Right renal cortex interstitium (tissue), 3 donors: ENCODE data around the gene TNNT1. TPM values are rescaled to one million over a fixed set of nuclear protein-coding genes. Genes with fewer than 3 reads are reported as not detected.
"Not testable (repeated sequence)": the region's sequence is repeated elsewhere in the genome, so short reads cannot be mapped to it uniquely, and the experiment has no call there.

Source experiments
- DNase-seq, 3 donors: peaks; one replicate each; pipeline ENCODE4 v3.0.0-alpha.2; 2013; ENCODE audit warnings: low read depth in 3 of 3, low spot score in 2 of 3
- polyA plus RNA-seq, 3 donors: library from polyadenylated mRNA; unstranded; fragments of 120-200 nt; gene quantifications; one replicate each; pipeline ENCODE4 v1.2.1, GENCODE V29; 2013; ENCODE audit not compliant: insufficient read length in 3 of 3

Gene TNNT1
- polyA plus RNA-seq, 3 donors = 2.1 to 7.7 (median 3.9) TPM

DNA sequence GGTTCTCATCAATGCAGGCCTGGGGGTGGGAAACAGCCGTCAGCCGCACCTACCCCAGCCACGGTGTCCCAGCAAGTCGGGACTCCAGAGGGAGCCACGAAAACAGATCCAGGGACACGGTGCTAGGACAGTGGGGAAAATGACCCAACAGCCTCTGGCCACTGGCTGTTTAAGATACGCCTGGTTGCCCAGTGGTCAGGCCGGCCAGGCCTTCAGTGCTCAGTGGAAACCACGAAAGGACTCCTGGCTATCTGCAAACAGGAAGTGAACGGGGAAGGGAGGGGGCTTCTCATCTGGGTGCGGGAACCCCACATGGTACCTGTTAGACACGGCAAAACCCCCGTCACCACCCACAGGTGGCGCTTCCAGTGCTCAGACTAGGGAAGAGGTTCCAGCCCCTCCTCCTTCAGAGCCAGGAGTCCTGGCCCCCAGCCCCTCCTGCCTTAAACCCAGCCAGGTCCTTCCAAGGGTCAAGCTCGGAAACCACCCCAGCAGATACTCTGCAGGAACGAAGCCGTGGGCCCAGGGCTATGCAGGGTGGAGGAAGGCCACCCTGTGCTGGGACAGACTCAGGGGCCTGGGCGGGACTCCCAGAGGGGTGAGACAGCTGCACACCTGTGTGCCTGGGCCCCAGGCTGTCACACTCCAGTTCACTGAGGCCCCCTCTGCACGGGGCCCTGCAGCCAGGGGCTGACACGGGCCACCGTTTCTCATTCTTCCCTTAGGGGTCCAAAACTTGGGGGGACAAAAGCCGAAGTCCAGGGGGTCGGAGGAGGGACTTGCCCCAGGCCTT, 36.0 kb downstream of the TNNT1 start:
- no peak for DNase-seq

DNA sequence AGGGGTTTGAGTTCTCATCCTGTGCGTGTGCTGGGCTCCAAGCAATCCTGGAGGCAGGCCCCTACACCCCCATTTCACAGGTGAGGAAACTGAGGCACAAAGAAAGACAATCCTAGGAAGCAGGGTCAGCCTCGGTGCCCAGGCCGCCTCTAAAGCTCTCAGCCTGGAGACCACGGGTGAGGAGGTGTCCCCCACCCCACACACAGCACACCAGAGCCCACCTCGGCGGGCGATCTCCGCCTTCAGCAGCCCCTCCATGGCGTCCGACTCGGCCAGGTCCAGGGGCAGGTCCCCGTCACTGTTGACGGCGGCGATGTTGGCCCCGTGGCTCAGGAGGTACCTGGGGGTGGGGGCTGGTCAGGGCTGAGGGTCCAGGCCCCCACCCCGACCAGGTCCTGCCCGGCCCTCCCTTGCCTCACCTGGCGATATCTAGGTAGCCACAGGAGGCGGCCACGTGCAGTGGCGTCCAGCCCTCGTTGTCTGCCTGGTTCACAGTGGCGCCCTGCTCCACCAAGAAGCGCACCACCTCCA, 36.7 kb downstream of the TNNT1 start:
- DNase-seq = no peak

DNA sequence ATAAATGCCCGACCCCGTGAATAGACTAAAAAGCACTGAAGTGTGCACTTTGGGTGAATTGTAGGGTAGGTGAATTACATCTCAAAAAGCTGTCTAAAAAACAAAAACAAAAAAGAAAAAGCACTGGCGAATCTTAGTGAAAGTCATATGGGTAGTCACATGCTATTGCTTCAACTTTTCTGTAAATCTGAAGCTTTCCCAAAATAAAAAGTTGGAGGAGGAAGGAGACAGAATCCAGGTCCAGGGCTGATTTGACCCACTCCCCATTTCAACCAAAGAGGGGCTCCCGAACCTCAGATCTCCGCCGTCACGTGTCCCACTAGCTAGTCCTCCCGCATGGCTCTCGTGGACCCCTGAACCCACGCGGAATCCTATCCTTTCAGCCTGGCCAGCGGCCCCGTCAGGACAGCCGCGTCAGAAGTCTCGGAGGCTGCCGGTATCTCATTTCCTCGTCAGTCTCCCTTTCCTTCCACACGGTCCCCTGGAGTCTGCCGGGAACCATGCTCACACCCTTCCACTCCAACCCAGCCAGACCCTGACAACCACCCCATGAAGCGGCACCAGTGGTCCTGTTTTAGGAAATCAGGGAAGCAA, 37.7 kb downstream of the TNNT1 start:
- no peak for DNase-seq

DNA sequence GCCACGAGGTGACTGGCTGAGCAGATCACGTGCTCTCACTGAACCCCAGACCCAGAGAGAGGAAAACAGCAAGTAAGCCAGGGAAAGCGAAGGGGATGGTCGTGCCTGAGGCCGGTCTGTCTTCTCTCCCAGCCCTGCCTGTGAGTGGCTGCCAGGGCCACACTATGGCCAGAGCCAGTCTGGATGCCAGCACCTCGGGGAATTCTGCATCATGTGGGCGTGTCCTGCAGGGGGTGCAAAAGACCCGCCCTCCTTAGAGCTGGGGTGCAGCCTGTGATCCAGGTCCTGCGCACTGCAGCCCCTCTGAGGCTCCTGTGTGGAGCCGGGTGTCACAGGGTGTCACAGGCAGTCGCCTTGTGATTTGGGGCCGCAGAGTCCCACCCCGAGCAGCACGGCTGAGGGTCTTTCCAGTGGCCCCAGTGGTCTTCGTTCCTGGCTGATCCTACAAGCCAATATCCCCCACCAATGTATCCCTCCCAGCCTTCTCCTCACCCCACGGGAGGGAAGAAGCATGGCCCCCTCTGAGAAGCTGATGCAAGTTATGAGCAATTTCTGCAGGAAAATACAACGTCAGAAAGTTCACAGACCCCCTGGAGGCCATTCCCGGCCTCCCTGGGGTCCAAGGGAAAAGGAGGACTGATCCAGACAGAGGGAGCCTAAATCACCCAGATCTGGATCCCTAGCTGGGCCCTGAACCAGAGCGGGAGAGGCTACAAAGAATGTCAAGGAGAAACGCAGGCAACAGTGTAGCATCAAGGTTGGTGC, 39.3 kb downstream of the TNNT1 start:
- no peak for DNase-seq

DNA sequence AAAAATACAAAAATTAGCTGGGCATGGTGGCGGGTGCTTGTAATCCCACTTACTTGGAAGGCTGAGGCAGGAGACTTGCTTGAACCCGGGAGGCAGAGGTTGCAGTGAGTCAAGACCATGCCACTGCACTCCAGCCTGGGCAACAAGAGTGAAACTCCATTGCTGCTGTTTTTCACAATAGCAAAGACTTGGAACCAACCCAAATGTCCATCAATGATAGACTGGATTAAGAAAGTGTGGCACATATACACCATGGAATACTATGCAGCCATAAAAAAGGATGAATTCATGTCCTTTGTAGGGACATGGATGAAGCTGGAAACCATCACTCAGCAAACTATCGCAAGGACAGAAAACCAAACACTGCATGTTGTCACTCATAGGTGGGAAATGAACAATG, 41.8 kb downstream of the TNNT1 start:
- DNase-seq = not testable (repeated sequence)

DNA sequence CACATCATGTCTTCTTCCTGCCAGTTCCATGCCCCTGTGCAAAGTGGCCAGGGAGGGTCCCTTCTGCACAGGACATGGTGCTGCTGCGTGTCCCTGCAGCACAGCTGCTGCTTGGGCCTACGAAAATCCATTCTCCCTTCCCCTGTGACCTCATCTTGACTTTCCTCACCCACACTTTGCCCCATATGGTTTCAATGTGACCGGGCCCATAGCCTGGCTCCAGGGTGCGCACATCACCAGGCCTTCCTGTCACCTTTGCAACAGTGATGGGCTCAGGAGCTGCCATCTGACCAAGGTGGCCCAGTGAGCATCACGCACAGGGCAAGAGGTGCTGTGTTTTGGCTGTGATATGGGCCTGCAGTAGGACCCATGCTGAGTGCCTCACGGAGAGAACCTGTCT, 42.4 kb downstream of the TNNT1 start:
- DNase-seq = no peak

DNA sequence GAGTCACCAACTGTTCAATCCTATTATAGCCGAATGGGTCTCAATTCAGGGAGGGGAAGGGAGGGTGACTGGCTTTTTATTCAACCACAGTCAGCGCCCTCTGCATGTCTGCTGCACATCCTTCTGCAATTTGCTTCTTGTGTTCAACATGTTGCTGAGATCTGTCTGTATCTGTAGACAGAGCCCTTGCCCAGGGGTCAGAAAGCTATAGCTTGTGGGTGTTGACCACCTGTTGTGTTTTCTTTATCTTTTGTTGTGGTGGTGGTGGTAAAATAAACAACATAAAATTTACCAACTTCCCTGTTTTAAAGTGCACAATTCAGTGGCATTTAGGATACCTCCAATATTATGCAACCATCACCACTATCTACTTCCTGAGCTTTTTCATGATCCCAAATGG, 43.8 kb downstream of the TNNT1 start:
- no peak for DNase-seq

DNA sequence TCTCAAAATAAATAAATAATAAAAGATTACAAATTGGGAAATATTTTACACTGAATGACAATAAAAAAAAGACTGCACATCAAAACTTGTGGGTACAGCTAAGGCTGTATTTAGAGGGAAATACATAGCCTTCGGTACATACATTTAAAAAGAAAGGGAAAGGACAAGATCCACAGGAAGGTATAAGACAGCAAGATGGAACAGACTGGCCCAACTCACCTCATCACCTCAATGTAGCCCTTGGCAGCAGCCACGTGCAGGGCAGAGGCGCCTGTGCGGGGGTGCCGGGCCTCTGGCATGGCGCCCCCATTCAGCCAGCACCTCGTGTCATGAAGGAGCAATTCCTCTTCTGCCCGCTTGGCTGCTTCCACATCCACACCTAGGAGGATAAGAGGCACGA, 45.8 kb downstream of the TNNT1 start:
- no peak for DNase-seq

DNA sequence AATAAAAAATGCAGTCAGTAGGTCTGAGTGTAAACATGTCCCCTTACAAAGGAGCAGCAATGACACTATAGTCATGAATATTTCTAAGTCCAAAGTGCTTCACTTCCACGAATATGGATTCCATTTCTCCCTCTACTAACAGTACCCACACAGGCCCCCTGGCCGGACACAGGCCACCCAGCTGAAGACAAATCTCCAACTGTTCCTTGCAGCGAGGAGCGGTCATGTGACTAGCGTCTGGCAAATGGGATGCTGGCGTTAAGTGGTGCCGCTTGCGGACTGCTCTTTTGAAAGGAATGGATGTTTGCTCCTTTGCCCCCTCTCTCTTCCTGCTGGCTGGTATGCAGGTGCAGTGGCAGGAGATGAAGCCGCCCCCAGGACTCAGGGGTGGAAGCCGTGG, 47.7 kb downstream of the TNNT1 start:
- no peak for DNase-seq

DNA sequence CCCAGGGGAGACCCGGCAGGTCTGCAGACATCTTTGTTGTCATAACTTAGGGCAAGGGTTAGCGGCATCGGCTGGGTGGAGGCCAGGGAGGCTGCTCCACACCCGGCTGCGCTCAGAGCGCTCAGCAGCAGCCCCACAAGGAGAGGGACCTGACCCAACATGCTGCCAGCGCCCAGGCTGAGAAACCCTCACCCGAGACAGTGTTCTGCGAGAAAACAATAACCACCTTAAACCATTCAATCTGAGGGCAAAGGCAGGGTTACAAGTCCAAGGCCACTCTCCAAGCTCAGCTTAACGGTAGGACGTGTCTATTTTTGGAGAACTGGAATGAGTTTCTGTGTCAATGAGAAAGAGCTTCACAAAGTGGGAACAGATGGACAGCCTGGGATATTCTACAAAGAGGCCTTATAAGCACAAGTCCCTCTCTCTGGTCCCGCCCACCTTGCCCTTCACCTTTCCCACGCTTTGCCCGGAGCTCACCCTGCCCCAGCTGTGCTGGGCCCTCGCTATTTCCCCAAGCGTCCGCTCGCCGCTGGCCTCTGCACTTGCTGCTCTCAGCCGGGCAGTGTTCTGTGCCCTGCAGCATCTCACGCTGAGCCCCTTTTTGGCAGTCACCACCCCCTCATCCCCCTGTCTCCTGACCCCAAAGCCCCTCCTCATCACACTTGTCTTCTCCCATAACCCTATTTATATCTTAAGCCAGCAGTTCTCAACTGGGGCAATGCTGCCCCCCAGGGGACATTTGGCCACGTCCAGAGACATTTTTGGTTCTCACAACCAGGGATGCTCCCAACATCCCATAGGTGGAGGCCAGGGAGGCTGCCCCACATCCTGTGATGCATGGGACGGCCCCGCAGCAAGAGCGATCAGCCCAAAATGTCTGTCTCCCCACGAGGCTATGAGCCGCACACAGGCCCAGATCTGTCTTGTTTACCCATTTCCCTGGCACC, 49.2 kb downstream of the TNNT1 start:
- DNase-seq = no peak

DNA sequence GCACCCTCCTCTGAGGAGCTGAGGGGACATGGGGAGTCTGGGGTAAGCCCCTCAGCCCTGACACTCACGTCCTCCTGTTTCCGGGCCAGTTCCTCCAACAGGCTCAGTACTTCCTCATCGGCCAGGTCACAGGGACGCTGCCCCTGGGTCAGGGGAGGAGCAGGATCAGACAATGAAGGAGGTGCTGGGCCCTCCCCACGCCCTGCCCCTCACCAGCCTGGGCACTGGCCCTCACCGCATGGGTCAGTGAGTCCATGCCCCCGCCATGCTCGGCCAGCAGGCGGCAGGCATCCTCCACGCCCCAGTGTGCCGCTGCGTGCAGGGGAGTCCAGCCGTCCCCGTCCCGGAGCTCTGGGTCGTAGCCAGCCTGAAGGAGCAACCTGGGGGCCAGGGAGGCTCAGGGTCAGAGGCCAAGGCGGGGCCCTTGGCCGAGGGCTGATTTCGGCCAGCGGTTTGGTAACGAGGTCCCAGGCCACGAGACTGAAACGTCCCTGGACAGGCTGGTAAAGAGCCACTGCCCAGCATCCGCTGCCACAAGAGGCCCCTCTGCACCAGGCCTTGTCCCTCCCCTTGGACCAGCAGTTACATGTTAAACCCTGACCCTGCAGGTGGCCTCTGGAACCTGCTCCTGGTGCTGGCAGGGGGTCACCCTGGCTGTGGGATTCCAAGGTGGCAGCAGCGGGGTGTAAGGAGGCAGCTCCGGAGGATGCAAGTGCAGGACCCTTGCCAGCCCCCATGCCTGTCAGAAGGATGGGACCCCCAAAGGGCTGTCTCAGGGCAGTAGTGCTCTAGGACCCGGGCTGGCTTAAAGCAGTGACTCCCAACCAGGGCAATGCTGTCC, 50.1 kb downstream of the TNNT1 start:
- no peak for DNase-seq

DNA sequence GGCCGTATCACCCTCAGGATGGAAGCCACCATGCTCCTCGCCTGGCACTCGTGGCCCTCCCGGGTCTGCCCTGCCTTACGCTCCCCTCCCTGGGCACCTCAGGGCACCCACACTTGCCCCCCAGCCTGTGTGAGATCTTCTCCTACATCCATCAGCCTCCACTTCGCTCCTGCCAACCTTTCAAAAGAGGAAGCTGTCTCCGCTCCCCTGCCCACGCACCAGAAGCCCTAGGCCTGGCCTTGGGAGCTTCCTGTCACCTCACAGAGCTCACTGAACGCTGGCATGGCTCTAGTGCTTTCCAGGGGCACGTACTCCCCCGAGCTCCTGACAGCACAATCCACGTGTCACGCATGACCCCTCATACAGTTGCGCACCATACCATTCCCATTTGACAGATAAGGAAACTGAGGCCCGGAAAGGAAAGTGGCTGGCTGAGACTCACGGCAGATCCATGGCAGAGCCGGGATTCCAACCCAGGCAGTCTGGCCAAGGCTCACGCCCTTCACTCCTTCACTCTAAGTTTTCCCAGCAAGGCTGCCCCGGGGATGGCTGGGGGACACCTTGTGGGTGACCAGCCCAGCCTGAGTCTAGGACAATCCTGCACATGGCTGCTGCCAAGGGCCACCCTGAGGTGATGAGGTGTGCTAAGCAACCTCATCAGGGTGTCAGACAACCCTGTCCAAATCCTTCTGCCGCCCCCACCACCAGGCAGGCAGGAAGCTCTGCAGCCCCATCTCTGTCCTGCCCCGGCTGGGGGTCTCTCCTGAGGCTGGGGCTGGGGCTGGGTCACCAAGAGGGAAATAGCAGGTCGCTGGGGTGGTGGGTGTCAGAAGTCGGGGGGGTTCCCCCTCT, 50.9 kb downstream of the TNNT1 start:
- no peak for DNase-seq

DNA sequence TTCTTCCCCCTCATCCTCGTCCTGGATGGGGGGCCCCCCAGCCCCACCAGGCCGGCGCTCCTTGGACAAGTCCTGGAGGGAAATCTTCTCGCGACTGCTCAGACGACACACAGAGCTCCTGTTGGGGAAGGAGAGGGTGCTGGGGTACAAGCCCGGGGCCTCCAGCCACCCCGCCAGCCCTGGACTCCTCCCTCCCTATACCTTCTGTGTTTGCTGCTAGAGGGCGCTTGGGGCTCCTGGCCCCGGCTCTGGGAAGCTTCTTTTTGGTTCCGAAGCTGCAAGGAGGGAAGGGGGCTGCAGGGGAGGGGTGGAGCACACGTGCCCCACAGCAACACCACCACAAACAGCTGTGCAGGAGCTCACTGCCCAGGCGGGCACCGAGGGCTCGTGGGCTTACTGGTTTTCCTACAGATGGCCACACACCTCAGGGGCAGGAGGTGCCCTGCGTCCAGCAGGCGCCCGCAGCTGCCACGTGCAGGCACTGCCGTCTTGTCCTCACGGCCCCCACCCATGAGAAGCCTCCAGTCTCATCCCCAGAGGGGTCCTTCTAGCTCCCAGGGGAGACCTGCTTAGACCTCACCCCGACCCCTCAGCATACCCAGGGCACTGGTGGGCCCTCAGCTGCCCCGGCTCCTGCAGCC, 52.8 kb downstream of the TNNT1 start:
- DNase-seq = no peak

DNA sequence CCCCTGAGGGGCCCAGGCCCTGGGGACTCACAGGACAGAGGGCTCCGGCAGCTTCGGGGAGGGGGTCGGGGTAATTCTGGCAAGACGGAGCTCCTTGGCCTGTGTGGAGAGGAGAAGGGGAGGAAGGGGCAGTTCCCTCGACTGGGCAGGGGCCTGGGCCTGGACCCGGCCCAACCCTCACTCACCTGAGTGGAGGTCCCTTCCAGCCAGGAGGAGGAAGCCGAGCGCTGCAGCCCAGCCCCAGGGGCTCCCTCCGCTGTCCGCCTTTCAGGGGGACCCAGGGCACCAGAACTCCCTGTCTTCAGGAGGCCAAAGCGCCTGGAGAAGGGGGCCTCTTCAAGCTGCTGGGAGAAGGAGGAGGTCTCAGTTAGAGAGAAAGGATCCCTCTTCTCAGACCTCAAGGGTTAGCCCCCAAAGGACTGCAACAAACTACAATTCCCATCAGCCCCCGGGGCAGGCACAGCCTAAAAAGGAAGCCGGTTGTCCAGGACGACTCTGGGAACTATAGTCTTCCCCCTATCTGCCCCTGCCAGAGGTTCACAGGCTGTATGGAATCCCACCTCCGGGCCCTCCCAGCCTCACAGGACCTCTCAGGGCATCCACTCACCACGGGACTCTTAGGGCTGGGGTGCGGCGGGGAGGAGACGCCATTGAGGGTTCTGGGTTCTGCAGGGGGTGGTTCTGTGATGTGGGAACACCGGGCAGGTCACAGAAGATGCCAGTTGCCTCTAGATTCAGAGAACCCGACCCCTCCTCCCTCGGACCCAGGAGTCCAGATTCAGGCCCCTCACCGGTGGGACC, 53.5 kb downstream of the TNNT1 start:
- no peak for DNase-seq

DNA sequence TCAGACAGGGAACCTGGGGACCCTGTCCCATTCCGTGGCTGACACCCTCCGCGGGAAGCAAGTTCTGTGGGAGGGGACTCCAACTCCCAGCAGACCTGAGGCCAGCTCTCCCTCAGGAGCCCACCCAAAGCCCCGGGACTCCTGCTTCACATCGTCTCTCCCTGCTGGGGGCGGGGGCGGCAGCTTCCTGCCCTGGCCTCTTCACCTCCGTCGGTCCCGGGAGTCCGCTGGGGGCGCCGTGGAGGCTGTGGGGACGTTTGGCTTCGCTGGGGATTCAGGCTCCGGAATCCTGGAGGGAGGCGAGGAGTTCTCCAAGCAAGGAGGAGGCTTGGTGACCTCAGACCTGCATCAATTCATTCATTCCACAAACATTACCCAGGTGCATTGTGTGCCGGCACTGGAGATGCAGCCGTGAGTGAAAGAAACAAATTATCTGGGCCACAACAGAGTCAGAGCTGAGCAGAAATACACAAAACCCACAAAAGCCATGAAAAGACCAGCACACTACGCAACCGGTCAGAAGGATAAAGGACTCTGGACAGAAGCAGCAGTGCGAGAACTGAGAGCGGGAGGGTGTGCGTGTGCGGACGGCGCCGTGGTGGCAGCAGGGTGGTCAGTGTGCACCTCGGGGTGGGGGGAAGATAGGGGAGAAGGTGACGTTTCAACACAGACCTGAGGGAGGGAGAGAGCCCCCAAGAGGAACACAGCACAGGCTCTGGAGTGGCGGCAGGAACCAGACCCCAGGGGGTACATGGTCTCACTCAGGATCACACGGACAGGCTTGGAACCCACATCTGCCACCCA, 54.3 kb downstream of the TNNT1 start:
- no peak for DNase-seq
